SJSA1 (cell line): ENCODE measurements around the gene HOXA10. TPM values are rescaled to one million over a fixed set of nuclear protein-coding genes. Genes with fewer than 3 reads are reported as not detected.

ENCODE experiments used
- DNase-seq, 2 experiments: peaks; one replicate each; pipeline ENCODE4 v3.0.0-alpha.2; 2015 to 2020; ENCODE audit warnings: low spot score in 2 of 2, low read depth in 1 of 2
- H3K27ac ChIP-seq: fragments of 250-450 bp; sonication (Bioruptor Pico); 2 replicates; pipeline ENCODE4 v1.5.1; 2020; ENCODE audit warnings: mild to moderate bottlenecking, moderate library complexity
- H3K27me3 ChIP-seq: fragments of 250-450 bp; sonication (Bioruptor Pico); replicated peaks from 2 replicates; pipeline ENCODE4 v1.5.1; 2020; ENCODE audit warnings: mild to moderate bottlenecking, moderate library complexity
- H3K36me3 ChIP-seq: fragments of 250-450 bp; sonication (Bioruptor Pico); 2 replicates; pipeline ENCODE4 v1.5.1; 2020; ENCODE audit warnings: mild to moderate bottlenecking
- H3K4me1 ChIP-seq: fragments of 250-450 bp; sonication (Bioruptor Pico); replicated peaks from 2 replicates; pipeline ENCODE4 v1.6.1; 2021; ENCODE audit warnings: mild to moderate bottlenecking
- H3K4me3 ChIP-seq: fragments of 250-450 bp; sonication (Bioruptor Pico); 2 replicates; pipeline ENCODE4 v1.5.1; 2020; ENCODE audit warnings: mild to moderate bottlenecking
- H3K9me3 ChIP-seq: fragments of 250-450 bp; sonication (Bioruptor Pico); replicated peaks from 2 replicates; pipeline ENCODE4 v1.5.1; 2020; ENCODE audit warnings: mild to moderate bottlenecking
- total RNA-seq: library from RNA; depleted of rRNA; stranded (reverse); fragments of >200 nt; shearing (Covaris generic); gene quantifications from 2 replicates; pipeline ENCODE4 v1.2.3, GENCODE V29; 2014

Gene HOXA10
- total RNA-seq, 1 experiment from 2014 or later, result 15.5 TPM

DNA sequence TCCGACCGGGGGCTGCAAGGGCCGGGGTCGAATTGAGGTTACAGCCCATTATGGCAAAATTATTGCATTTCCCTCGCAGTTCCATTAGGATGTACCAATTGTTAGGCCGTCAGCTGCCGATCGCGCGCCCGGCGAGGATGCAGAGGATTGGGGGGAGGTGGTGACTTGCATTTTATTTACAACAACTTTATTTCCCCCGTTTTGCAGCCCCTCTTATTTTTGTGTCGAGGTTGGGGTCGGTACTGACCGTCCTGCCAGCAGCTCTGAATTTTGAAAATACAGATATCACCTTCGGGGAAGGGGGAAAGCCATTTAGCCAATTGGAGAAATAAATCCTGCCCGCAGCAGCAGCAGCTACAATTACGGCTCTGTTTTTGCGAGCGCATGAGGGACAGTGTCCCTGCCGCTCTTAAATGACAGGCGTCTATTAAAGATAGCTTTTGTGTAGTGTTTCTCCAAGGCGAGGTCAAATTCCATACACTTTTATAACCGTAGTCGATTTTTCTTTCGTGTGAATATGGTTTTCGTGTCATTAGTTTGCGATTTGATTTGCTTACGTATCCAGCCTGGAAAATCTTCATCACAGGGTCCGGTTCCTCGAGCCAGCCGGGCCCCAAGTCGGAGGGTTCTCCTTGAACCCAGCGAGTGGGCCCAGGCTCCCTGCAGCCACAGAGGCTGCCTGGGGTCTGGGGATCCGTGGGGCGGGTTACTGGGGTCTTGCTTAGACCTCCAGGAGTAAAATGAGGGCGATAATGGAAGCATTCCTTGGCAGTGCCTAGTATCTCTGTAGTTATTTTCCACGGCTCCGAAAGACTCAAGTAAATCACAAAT lies 30.0 kb downstream of the HOXA10 start:
- Histone ChIP-seq H3K4me3 (peak overlapping the region; percentile 48), H3K27me3 (no peaks in the 10 kb centered on the region), H3K36me3 (peaks cover 12% of the 10 kb centered on the region), H3K9me3 (no peaks in the 10 kb centered on the region), H3K27ac (no peak overlapping the region), H3K4me1 (peaks cover 53% of the 10 kb centered on the region)
- peak in 1 of 2 experiments; percentile 25 for DNase-seq

DNA sequence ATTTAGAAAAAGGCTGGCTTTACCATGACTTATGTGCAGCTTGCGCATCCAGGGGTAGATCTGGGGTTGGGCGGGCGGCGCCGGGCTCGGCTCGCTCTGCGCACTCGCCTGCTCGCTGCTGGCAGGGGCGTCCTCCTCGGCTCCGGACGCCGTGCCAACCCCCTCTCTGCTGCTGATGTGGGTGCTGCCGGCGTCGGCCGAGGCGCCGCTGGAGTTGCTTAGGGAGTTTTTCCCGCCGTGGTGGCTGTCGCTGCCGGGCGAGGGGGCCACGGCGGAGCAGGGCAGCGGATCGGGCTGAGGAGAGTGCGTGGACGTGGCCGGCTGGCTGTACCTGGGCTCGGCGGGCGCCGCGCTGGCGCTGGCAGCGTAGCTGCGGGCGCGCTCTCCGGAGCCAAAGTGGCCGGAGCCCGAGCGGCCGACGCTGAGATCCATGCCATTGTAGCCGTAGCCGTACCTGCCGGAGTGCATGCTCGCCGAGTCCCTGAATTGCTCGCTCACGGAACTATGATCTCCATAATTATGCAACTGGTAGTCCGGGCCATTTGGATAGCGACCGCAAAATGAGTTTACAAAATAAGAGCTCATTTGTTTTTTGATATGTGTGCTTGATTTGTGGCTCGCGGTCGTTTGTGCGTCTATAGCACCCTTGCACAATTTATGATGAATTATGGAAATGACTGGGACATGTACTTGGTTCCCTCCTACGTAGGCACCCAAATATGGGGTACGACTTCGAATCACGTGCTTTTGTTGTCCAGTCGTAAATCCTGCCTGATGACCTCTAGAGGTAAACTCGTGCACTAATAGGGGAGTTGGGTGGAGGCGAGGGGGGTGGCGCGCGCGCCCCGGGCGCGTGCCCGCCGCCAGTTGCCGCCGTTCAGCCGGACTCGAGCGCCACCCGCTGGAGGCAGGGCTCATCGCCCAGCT lies 30.8 kb downstream of the HOXA10 start, which contains the start of gene HOXA5:
HOXA5 (minus strand) TSS at position 659 of the 927 bp plus-strand sequence; CDS start at position 585, 74 bp downstream.
- peaks cover 44% of the 10 kb centered on the region for H3K4me1 ChIP-seq
- peak within 1 kb of the TSS; percentile 4; the same call in 1 of the 2 replicates for H3K27ac ChIP-seq
- H3K9me3 ChIP-seq, result no peaks in the 10 kb centered on the region
- peak within 1 kb of the TSS; percentile 48 for H3K4me3 ChIP-seq
- no peaks in the 10 kb centered on the region for H3K27me3 ChIP-seq
- peak; percentile 76 to 77 for DNase-seq
- peaks cover 12% of the 10 kb centered on the region for H3K36me3 ChIP-seq

DNA sequence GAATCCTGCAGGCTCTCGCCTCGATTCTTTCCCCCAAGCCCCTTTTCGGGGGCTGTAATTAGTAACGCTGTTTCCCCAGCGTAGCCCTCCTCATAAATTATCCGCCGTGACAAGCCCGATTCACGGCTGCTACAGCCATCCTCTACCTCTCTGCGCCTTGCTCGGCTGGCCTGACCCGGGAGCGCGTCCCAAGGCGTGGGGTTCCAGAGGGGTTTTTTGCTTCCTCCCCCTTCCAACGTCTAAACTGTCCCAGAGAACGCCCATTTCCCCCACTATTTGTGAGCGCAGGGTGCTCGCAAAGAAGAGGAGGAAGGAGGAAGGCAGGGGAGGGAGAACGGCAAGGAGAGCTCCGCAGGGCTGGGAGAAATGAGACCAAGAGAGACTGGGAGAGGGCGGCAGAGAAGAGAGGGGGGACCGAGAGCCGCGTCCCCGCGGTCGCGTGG lies 31.5 kb downstream of the HOXA10 start:
- Histone ChIP-seq H3K4me3 (peak overlapping the region; percentile 48), H3K27ac (peak overlapping the region; percentile 4; the same call in 1 of the 2 replicates)

DNA sequence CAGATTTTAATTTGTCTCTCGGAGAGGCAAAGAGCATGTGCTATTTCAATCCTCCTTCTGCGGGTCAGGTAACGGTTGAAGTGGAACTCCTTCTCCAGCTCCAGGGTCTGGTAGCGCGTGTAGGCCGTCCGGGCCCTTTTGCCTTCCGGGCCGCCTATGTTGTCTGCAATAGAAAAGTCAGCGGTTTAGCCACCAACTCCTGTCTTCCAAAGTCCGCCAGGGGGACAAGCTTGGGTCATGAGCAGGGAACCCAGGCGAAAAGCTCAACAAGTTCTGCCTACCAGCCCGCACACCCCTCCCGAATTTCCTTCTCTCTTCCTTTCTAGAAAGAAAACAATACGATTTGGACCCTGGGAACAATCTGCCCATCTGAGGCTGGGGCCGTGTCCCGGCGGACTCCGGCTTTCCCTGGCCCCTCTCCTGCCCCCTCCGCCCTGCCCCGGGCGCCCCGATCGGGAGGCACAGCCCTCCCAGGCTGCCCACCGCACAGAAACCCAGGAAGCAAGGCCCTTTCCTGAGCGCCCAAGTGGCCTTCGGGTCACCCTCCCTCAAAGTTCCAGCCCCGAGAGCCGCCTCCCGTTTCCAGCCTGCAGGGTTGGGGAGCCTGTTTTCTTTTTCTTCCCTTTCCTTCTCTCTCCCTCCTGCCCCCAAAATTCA lies 32.1 kb downstream of the HOXA10 start:
- H3K9me3 ChIP-seq, result no peaks in the 10 kb centered on the region
- H3K4me3 ChIP-seq, result peak overlapping the region; percentile 48
- peaks cover 34% of the 10 kb centered on the region for H3K4me1 ChIP-seq
- H3K27ac ChIP-seq, result peak overlapping the region; percentile 4; the same call in 1 of the 2 replicates
- H3K27me3 ChIP-seq, result no peaks in the 10 kb centered on the region
- peaks cover 12% of the 10 kb centered on the region for H3K36me3 ChIP-seq
- peak in 1 of 2 experiments; percentile 50 for DNase-seq

More for the DNA sequence above, 31.5 kb downstream of the HOXA10 start:
- DNase-seq, result peak in 1 of 2 experiments; percentile 50
- Histone ChIP-seq H3K4me1 (peaks cover 40% of the 10 kb centered on the region), H3K36me3 (peaks cover 12% of the 10 kb centered on the region), H3K9me3 (no peaks in the 10 kb centered on the region), H3K27me3 (no peaks in the 10 kb centered on the region)

DNA sequence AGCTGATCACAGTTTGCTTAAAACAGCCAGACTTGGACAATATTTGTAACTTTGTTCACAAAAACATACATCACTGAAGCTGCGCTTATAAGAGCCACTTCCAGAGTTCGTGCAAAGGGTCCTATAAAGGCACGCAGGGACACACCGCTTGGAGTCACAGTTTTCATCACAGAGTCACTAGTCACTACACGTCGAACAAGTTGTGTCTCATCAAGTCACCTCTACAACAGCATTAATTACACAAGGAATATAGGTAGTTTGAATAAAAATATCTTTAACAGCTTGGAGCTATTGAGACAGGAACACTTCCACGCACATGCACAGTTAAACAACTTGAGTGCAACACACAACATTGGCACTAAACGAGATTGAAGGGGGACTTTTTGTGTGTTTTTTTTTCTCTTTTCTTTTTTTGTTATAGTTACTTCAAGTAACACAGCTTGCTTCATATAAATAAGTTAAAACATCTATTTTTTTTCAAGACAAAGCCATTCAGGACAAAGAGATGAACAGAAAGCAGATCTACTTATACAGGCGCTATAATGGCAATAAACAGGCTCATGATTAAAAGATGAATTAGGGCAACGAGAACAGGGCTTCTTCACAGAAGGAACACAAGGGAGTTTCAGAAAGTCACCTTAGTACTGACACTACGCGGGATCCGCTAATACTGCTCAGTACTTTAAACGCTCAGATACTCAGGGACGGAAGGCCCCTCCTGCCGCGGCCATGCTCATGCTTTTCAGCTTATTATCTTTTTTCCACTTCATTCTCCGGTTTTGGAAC lies 32.8 kb downstream of the HOXA10 start:
- Histone ChIP-seq H3K27ac (no peak overlapping the region), H3K27me3 (no peaks in the 10 kb centered on the region), H3K9me3 (no peaks in the 10 kb centered on the region), H3K4me3 (no peak overlapping the region), H3K4me1 (peaks cover 33% of the 10 kb centered on the region), H3K36me3 (peaks cover 12% of the 10 kb centered on the region)
- no peak for DNase-seq

DNA sequence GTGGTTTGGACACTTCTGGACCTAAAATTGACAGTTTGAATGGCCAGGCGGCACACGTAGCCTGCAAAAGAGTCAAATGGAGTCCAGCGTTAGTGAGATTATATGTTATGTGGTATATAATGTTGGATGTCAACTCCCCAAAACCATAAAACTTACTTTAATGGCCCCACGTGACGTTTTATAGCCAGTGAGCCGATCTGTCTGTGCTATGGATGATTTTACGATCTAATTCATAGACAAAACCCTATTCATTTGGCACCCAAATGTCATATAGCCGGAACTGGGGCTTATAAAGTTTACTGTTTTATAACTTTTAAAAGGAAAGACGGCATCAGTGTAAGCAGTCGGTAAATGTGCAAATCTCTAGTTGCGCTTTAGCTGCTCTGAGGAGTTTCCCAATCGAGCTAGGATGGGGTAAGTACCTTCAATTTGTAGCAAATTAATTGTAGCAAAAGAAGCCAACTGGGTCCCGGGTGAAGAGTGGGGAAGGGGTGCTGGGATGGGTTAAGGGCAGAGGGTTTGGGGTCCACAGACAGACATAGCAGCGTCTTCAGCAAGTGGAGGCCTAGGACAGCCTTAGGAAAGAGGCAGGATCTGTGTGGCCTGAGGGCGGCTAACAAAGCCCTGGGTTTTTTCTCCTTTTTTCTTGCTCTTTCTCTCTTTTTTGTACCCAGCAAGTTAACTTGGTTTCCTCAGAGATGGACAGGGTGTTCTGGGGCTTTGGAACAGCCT lies 33.8 kb downstream of the HOXA10 start:
- peak in 1 of 2 experiments; percentile 28 for DNase-seq
- H3K27me3 ChIP-seq, result no peaks in the 10 kb centered on the region
- H3K27ac ChIP-seq, result no peak overlapping the region
- H3K4me1 ChIP-seq, result peaks cover 43% of the 10 kb centered on the region
- H3K36me3 ChIP-seq, result peaks cover 12% of the 10 kb centered on the region
- no peaks in the 10 kb centered on the region for H3K9me3 ChIP-seq
- H3K4me3 ChIP-seq, result no peak overlapping the region

DNA sequence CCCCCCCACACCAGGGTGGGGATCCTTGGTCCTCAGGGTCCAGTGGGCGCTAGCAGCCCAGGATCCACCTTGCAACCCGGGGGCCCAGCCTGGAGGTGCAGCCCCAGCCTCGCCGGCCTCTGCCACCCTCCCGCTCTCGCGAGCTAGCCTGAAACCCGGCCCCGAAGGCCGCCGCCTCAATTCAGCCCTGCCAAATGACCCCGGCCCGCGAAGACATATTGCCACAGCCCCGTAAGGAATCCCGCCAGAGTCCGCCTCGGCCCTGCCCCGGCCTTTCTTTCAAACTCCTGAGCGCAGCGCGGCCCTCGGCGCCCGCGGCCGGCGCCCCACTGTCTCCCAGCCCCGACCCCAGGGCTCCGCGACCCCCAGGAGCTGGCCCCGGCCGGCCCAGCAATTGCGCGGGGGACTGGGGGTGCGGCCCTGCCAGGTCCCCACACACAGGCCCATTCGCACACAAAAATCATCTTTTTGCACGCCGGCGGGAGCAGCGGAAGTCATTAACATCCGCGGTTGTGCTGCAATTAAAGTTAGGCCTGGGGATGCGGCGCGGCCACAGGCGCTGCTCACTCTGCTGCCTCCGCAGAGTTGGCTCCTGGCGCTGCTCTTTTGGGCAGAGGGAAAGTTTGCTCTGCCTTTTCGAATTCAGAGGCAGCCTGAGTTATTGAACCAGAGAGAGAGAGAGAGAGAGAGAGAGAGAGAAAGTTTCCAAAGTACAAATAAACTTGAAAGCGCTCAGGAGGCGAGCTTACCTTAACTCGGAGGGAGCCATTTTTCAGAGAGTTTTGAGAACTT lies 34.6 kb downstream of the HOXA10 start:
- H3K36me3 ChIP-seq, result peaks cover 12% of the 10 kb centered on the region
- peak overlapping the region; percentile 5; the same call in 1 of the 2 replicates for H3K27ac ChIP-seq
- no peaks in the 10 kb centered on the region for H3K27me3 ChIP-seq
- DNase-seq, result peak in 1 of 2 experiments; percentile 45
- peaks cover 51% of the 10 kb centered on the region for H3K4me1 ChIP-seq
- H3K9me3 ChIP-seq, result no peaks in the 10 kb centered on the region
- no peak overlapping the region for H3K4me3 ChIP-seq

DNA sequence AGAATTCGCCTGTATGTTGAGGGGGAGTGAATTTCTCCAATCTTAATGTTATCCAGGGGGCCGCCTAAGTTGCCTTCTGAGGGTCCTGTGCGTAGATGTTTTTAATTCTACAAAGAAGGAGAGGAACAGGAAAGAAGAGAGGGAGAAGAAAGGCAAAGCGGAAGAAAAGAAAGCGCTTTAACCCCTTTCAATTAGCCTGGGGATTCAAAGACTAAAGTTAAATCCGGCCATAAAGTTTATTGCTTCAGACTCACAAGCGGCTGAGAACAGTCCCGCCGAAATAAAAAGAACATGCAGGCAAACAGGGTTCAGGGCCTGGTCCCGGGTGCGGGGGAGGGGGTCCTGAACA lies 35.2 kb downstream of the HOXA10 start:
- no peak overlapping the region for H3K4me3 ChIP-seq
- no peak for DNase-seq
- no peaks in the 10 kb centered on the region for H3K9me3 ChIP-seq
- peaks cover 9% of the 10 kb centered on the region for H3K36me3 ChIP-seq
- no peaks in the 10 kb centered on the region for H3K27me3 ChIP-seq
- peak overlapping the region; percentile 5; the same call in 1 of the 2 replicates for H3K27ac ChIP-seq
- H3K4me1 ChIP-seq, result peaks cover 52% of the 10 kb centered on the region

DNA sequence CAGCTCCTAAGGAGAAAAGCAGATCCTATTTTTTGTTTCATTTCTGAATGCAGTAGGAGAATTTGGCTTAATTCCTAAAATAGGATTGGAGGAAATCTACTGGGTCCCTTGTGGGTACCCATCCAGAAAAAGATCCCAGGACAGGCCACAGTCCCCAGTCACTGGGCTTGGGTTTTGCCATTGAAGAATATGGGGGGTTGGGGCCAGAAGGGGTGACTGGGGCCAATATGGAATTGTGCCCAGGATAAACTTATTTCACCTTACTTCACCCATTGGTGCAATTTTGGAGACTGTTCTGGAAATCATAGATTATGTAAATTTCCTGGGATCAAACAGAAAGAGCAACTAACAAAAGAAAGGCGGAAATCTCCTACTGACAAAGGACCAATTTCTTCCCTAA lies 35.6 kb downstream of the HOXA10 start:
- no peak overlapping the region for H3K27ac ChIP-seq
- H3K36me3 ChIP-seq, result peaks cover 8% of the 10 kb centered on the region
- no peak overlapping the region for H3K4me3 ChIP-seq
- DNase-seq, result peak in 1 of 2 experiments; percentile 16
- no peaks in the 10 kb centered on the region for H3K9me3 ChIP-seq
- peaks cover 53% of the 10 kb centered on the region for H3K4me1 ChIP-seq
- H3K27me3 ChIP-seq, result no peaks in the 10 kb centered on the region

DNA sequence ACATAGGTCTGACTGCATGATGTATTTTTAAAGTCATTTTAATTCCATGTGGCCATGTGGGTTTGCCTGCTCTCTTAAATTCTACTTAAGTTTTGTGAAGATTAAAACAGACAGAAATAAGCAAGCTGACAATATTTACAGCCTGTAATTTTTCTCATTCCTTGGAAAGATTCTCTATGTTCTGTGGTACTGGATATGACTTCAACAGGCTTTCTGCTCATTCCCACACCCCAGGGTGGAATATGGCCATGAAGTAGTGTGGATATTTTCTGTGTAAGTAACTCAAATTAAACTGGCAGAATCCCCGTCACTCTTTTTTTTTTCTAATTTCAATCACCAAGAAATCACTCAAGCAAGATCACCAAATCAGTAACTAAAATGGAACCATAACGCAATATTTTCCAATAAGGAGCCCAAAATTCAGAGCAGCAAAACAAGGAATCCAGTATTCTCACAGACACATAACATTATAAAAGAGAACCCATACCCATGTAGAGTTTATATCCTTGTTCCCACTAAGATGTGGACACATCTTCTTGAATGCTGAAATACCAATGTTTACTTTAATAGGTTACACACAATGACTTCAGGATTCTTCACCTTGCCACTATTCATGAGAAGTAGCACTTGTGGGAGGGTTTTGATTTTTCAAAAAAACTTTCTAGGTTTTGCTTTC lies 36.3 kb downstream of the HOXA10 start:
- Histone ChIP-seq H3K36me3 (0 out of 2 replicates have a peak, but pooled peaks cover 3% of the 10 kb centered on the region), H3K4me3 (no peak overlapping the region), H3K9me3 (no peaks in the 10 kb centered on the region), H3K4me1 (peaks cover 53% of the 10 kb centered on the region), H3K27me3 (no peaks in the 10 kb centered on the region), H3K27ac (no peak overlapping the region)
- DNase-seq, result no peak

DNA sequence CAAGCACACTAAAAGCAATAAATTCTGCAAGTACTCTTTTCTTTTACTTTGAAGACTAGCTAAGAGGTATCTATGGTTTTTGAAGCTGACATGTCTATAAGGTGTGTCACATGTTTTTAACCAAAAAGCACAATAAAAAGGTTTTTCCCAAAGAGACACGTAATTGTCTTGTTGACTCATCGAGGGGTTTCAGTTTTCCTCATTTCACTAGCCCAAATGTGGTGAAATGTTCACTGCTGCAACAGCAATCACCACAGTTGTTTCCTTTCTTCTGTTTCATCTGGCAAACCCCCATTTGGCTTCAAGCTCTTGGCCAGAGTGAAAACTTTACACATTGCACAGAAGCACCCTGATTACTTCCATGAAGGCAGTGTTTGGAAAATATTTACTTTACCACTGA lies 39.7 kb downstream of the HOXA10 start:
- Histone ChIP-seq H3K4me1 (peaks cover 60% of the 10 kb centered on the region), H3K27ac (0 out of 2 replicates have a peak overlapping the region, but pooled peaks have one; percentile 12), H3K4me3 (no peak overlapping the region), H3K9me3 (no peaks in the 10 kb centered on the region), H3K36me3 (0 out of 2 replicates have a peak, but pooled peaks cover 3% of the 10 kb centered on the region), H3K27me3 (no peaks in the 10 kb centered on the region)
- peak in 1 of 2 experiments; percentile 41 for DNase-seq
